ENCODE measurements around the gene WDR90. TPM values are rescaled to one million over a fixed set of nuclear protein-coding genes. Genes with fewer than 3 reads are reported as not detected.

WDR90 gene
- total RNA-seq = 10 to 100 TPM in 1 of 4 donors, 1 to 10 TPM in 3; 6.7 to 30.1 (median 8.4) TPM

DNA sequence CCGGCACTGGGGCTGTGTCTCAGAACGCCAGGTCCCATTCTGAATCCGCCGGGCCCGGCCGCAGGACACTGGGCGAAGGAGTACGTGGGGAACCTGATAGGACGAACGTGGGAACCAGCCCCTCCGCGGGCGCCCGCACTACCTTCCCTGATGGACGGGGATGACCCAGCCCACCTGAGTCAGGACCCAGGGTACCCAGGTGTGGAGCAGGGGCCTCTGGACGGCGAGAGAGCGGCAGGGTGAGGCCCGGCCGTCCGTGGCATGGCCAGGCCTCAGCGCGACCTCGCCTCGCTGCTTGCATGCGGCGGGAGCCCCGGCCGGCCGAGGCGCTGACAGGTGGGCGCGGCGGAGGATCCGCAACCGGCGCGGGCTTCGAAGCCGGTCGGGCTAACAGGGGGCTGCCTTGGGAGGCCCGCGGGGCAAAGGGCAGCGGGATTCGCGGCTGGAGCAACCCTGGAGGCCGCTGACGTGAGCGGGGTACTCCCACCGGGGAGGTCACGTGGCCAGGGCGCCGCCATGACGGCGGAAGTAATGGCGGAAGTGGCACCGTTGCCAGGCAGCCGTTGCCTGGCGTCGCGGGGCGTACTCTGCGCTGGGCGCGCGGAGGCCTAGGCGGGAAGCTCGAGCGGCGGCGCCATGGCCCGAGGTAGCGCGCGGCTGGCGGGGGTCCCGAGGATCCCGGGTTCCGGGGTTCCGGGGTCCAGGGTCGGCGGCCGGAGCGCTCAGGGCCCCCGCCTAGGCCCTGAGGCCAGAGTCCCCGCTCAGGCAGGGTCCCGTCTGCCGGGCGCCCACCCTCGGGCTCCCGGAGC, at the start of gene WDR90:
Gene WDR90, plus strand, starts transcription at position 585 of the 809 bp plus-strand sequence. Its CDS starts 52 bp downstream, at position 637.
- TF ChIP-seq, protein P1, sequence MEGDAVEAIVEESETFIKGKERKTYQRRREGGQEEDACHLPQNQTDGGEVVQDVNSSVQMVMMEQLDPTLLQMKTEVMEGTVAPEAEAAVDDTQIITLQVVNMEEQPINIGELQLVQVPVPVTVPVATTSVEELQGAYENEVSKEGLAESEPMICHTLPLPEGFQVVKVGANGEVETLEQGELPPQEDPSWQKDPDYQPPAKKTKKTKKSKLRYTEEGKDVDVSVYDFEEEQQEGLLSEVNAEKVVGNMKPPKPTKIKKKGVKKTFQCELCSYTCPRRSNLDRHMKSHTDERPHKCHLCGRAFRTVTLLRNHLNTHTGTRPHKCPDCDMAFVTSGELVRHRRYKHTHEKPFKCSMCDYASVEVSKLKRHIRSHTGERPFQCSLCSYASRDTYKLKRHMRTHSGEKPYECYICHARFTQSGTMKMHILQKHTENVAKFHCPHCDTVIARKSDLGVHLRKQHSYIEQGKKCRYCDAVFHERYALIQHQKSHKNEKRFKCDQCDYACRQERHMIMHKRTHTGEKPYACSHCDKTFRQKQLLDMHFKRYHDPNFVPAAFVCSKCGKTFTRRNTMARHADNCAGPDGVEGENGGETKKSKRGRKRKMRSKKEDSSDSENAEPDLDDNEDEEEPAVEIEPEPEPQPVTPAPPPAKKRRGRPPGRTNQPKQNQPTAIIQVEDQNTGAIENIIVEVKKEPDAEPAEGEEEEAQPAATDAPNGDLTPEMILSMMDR (IDR thresholded peaks at IDR 0.05; ENCODE audit: low read depth) = no peak

DNA sequence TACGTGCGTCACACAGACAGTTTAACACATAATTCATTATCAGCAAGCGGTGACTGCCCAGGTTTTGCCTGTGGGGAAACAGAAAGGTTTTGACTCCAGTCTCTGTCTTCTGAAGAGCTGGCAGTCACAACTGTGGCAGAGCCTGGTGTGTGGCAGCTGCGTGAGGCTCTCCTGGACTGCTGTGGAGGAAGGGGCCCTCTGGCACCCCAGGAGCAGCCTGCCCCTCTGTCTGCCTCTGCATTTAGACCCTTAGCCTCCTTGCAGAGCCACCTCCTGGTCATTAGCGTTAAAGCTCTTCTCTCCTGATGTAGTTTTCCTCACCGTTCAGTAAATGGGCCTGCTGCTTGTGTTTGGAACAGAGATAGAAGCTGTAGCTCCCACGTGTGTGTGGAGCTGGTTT, 48.4 kb upstream of the WDR90 start:
- TF ChIP-seq, protein P1 (IDR thresholded peaks at IDR 0.05; ENCODE audit: low read depth) = no peak

DNA sequence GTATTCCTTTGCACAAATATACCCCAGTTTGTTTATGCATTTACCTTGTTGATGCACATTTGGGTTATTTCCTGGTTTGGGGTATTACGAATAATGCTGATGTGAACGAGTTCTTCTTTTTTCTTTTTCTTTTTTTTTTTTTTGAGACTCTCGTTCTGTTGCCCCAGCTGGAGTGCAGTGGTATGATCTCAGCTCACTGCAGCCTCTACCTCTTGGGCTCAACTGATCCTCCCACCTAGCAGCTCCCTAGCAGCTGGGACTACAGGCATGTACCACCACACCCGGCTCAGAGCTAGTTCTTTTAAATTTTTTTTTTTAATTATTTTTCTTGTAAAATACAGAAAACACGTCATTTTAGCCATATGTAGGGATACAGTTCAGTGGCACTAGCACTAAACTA, 45.2 kb upstream of the WDR90 start:
- TF ChIP-seq, protein P1 (IDR thresholded peaks at IDR 0.05; ENCODE audit: low read depth) = no peak

DNA sequence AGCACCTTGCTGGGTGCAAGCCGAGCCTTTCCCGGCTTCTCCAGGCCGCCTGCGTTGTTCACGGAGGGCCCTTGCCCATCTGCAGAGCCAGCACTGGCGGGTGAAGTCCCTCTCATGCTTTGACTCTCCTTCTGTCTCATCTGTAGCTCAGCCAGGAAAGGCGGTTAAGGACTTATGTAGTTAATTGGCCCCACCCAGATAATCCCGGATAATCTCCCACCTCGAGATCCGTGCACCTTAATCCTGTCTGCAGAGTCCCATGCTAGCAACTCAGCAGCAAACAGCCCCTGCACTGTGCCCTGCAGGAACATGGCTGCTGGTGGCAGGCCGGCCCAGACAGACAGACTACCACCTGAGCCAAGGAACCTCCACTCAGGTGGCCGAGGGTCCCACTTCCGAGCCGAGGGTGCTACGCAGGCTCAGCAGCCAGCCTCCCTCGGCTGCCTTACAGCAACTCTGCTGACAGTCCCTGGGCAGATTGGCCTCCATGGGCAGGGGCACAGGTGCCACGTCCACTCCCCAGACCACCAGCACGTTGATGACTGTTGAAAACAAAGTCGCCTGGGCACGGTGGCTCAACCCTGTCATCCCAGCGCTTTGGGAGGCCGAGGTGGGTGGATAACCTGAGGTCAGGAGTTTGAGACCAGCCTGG, 42.4 kb upstream of the WDR90 start:
- TF ChIP-seq, protein P1 (IDR thresholded peaks at IDR 0.05; ENCODE audit: low read depth) = no peak

DNA sequence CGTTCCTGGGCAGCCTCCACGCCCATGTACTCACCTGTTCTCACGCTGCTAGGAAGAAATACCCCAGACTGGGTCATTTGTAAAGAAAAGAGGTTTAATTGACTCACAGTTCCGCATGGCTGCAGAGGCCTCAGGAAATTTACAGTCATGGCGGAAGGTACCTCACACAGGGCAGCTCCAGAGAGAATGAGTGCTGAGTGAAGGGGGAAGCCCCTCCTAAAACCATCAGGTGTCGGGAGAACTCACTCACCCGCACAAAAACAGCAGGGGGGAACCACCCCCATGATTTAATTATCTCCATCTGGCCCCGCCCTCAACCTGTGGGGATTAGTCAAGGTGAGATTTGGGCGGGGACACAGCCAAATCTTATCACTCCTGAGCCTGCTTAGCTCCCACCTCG, 41.1 kb upstream of the WDR90 start:
- TF ChIP-seq, protein P1 (IDR thresholded peaks at IDR 0.05; ENCODE audit: low read depth) = no peak

DNA sequence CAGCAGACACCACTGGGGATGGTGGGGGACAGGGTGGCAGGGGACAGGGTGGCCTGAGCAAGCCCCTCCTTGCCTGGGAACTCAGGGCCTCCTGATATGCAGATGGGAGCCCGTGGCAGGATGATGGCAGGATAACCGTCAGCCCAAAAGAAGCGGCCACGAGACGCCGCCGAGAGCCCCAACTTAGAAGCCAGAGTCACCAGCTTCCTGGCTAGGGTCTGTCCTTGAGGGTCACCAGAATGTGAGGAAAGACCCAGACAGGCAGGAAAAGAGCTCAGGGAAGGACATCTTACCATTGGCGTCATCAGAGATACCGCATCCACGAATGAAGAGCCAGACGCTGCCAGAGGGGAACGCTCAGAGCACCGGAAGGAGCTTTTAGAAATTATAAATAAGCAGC, 39.8 kb upstream of the WDR90 start:
- TF ChIP-seq, protein P1 (IDR thresholded peaks at IDR 0.05; ENCODE audit: low read depth) = no peak

DNA sequence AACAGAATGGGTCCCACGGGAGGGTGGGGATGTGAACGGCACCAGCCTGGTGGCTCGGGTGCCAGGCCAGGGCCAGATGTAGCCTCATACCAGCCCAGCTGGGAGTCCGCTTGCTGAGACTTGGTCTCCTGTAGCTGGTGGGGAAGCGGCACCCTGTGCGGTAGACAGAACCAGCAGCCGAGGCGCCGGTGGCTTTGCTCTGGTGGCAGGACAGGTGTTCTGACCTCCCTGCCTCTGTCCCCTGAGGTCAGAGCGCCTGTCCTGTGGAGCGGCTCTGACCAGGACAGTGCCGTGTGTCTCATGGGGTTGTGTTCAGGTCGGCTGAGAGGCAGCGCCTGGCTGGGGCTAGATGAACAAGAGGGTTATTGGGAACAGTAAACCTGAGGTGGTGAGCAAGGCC, 39.2 kb upstream of the WDR90 start:
- TF ChIP-seq, protein P1 (IDR thresholded peaks at IDR 0.05; ENCODE audit: low read depth) = no peak
